SH-SY5Y (cell line): ENCODE results near the gene RBSN.

Experiments used
- GATA2 ChIP-seq: IDR thresholded peaks from 2 replicates; pipeline ENCODE4 v1.6.1; 2011; ENCODE audit warnings: mild to moderate bottlenecking, low read depth, low read length
- GATA3 ChIP-seq: IDR thresholded peaks from 2 replicates; pipeline ENCODE4 v1.6.1; 2011; ENCODE audit warnings: low read depth, mild to moderate bottlenecking, low read length, moderate library complexity

DNA sequence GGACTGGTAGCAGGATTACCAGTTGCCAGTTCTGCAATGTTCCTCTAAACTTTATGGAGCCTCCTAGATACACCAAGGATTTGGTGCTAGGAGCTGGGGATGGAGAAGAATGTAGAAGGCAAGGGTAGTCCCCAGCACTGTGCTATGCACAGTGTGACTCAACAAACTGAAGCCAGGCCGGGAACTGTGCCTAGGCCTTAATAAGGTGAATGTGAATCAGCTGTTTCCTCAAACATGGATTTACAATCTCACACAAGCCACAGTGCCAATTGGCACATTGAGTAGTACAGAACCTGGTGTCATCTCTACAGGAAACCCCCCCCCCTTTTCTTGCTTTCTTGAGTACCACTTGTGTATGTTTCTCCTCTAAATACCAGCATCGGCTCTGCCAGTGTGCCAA lies 66.3 kb downstream of the RBSN start:
- TF ChIP-seq GATA2 = no peak
- no peak for TF ChIP-seq GATA3
